GM19455 (cell line): ENCODE results near the gene ADAM10.
"Not testable (repeated sequence)": the region's sequence is repeated elsewhere in the genome, so short reads cannot be mapped to it uniquely, and the experiment has no call there.

ENCODE experiments used
- ATAC-seq: cut with Tn5 transposase; IDR thresholded peaks from one replicate; pipeline ENCODE4 v1.9.1; 2021; ENCODE audit not compliant: unreplicated experiment

The ADAM10 gene, protein sequence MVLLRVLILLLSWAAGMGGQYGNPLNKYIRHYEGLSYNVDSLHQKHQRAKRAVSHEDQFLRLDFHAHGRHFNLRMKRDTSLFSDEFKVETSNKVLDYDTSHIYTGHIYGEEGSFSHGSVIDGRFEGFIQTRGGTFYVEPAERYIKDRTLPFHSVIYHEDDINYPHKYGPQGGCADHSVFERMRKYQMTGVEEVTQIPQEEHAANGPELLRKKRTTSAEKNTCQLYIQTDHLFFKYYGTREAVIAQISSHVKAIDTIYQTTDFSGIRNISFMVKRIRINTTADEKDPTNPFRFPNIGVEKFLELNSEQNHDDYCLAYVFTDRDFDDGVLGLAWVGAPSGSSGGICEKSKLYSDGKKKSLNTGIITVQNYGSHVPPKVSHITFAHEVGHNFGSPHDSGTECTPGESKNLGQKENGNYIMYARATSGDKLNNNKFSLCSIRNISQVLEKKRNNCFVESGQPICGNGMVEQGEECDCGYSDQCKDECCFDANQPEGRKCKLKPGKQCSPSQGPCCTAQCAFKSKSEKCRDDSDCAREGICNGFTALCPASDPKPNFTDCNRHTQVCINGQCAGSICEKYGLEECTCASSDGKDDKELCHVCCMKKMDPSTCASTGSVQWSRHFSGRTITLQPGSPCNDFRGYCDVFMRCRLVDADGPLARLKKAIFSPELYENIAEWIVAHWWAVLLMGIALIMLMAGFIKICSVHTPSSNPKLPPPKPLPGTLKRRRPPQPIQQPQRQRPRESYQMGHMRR

GRCh38 chr15:58749532-58750337, at the start of gene ADAM10:
Gene ADAM10 (minus strand): TSS chr15:58749707. CDS start chr15:58749534, 173 bp downstream.
- ATAC-seq: peak; percentile 84

GRCh38 chr15:58797505-58797904, 48.0 kb upstream of the ADAM10 start:
- ATAC-seq: no peak

DNA sequence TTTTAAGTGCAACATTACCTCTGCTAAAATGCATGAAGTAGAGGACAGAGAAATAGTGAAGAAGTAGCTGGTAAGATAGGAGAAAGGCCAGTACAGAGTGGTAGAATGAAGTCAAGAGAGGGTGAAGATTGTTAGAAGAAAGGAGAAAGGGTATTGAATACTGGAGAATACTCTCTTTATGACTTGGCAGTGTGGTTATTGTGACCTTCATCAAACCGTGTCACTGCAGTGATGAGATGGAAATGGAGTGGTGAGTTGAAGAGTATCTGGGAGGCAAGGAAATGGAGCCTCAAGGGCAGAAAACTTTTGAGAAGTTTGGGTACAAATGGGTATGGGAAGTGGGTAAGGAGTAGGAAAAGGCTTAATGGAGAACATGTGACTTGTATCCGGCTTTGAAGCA, 46.3 kb upstream of the ADAM10 start:
- ATAC-seq: no peak

DNA sequence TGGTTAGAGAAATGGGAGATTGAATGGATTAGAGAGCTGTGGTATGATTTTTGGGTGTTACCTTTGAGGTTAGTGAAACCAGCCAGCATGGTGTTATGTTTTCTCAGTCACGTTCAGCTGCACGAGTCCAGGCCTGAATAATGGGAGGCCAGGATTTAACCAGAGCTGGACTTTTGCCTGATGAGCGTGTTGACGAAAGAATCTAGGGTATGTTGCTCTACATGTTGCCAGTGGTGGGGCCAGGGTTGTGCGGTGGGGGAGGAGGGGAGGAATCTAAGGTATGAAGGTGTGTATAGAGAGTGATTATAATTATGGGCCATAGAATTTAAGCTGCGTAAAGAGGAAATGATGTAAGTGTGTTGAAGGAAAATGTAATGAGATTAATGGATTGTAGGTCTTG, 44.4 kb upstream of the ADAM10 start:
- no peak for ATAC-seq

- ATAC-seq: no peak
Measured at GRCh38 chr15:58788056-58788710, 38.7 kb upstream of the ADAM10 start.

DNA sequence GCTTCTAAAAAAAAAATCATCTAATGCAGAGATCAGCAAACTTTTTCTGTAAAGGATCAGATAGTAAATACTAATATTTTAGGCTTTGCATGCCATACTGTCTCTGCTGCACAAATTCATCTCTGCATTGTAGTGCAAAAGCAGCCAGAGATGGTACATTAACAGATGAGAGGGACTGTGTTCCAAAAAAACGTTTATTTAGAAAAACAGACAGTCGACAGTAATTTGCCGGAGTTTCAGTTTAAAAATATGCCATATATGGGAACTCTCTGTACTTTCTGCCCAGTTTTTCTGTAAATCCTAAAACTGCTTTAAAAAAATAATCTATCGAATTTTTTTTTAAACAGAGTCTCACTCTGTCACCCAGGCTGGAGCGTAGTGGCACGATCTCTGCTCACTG, 35.8 kb upstream of the ADAM10 start:
- ATAC-seq: no peak

DNA sequence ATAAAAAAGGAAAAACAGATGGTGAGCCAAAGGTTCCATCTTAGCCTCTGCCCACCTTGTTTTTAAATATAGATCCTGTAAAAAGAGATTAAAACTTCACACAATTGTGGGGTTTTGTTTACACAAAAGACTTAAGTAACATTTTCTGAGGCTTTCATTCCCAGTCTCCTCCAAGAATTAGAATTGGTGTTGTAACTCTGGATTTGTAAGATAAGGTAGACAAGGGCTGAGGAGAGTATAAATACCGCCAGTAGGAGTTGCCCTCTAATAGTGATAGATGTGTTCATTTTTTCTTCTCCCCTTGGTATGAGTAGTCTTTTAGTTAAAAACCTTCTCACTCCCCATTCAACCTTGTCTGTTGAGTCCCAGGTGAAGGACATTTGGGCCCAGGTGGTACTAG, 30.0 kb upstream of the ADAM10 start:
- no peak for ATAC-seq

DNA sequence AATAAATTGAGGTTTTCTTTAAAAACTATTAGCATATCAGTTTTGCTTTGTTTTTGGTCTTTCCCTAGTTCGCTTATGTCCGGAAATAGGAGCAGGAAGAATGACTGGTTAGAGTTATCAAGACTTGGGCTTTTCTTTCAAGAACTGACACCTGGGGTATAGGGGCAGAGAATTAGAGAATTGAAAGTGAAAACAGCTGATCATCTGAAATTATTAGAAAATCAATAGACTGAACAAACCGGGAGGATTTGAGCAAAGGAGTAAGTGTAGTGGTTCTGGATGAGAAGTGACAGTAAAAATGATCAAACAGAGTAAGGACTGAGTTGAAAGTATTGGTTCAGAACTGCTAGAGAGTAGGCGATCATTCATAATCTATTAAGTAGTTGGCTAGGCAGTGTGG, 27.6 kb upstream of the ADAM10 start:
- no peak for ATAC-seq

DNA sequence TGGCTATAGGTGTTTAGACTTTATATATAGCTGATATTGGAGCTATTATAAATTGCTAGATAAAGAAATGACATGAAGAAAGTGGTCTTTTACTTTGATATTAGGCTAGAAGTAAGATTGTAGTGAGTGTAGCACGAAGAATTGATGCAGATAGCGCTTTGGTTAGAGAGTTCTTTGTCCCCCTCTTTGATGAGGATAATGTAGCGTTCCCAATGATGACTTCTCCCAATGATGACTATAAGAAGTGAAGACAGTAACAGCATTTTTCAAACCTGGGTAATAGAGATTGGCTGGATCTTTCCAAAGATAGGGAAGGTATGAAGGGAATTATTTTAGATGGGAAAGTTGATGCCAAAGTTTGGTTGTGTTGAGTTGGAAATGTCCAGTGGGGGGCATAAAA, 25.9 kb upstream of the ADAM10 start:
- ATAC-seq: no peak

DNA sequence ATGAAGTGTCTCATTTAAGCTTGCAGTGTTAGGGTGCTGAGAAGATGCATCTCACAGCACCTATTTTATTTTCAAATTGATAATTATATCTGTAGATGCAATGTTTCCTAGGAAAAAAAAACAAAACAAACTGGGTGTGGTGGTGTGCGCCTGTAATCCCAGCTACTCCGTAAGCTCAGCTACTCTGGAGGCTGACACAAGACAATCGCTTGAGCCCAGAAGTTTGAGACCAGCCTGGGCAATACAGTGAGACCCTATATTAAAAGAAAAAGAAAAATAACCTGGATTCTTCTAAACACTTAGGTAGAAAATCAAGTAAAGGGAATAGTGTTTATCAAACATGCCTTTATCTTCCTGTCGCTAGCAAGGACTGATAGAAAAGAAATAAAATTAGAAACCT, 23.5 kb upstream of the ADAM10 start:
- no peak for ATAC-seq

DNA sequence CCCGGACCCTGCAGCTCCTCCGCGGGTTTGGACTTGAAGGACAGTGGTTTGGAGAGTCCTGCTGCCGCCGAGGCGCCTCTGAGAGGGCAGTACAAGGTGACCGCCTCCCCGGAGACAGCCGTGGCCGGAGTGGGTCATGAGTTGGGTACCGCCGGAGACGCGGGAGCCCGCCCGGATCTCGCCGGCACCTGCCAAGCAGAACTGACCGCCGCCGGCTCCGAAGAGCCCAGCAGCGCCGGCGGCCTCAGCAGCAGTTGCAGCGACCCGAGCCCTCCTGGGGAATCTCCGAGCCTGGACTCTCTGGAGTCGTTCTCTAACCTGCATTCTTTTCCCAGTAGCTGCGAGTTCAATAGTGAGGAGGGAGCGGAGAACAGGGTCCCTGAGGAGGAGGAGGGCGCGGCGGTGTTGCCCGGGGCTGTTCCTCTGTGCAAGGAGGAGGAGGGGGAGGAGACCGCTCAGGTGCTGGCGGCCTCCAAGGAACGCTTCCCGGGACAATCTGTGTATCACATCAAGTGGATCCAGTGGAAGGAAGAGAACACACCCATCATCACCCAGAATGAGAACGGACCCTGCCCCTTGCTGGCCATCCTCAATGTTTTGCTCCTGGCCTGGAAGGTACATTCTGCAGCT, 22.2 kb upstream of the ADAM10 start:
- ATAC-seq: peak; percentile 15

- ATAC-seq: peak; percentile 87
Measured at GRCh38 chr15:58770857-58771620, 21.5 kb upstream of the ADAM10 start, which contains the start of gene MINDY2. Gene MINDY2 (plus strand): TSS chr15:58771302. CDS start chr15:58771396, 94 bp downstream.

DNA sequence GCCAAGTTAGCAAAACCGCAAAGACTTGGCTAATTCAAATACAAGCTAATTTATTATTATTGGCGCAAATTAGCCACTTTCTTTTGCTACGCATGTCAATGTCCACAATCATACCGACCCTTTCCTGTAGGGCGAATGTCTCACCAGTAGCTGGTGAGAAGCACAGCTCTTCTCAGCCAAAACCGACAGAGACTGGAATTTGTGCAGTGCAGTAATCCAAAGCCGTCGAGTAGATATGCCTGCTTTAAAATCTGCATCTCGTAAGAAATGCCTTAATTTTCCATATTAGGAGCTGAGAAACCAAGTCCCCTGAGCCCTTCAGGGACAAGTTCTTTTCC, 21.0 kb upstream of the ADAM10 start:
- no peak for ATAC-seq

DNA sequence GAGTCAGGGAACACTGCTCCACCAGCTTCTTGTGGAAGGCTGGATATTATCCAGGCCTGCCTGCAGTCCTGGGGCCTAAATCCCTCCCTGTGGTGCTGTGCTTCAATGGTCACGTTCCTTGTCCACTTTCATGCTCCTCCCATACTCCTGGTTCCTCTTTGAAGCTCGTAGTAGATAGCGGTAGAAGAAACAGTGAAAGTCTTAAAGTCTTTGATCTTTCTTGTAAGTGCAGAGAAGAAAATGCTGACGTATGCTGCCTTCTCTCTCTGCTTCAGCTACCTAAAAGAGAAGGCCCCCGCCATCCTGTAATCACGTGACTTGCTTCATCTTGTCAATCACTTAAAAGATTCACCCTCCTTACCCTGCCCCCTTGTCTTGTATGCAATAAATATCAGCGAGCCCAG, 19.1 kb upstream of the ADAM10 start:
- not testable (repeated sequence) for ATAC-seq

- no peak for ATAC-seq
Measured at GRCh38 chr15:58766290-58766689, 16.8 kb upstream of the ADAM10 start.

DNA sequence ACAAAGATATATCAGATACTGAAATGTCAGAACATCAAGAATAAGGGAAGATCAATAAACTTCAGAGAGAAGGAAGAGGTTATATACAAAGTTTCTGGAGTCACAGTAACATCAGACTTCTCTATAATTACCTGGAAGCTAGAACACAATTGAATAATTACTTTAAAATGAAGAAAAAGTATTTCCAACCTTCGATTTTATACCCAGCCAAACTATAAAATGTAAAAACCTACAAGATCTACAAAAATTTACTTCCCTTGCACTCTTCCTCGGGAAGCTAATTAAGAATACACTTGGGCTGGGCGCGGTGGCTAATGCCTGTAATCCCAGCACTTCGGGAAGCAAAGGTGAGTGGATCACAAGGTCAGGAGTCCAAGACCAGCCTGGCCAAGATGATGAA, 15.0 kb upstream of the ADAM10 start:
- no peak for ATAC-seq

GRCh38 chr15:58762731-58763130, 13.2 kb upstream of the ADAM10 start:
- ATAC-seq: no peak

DNA sequence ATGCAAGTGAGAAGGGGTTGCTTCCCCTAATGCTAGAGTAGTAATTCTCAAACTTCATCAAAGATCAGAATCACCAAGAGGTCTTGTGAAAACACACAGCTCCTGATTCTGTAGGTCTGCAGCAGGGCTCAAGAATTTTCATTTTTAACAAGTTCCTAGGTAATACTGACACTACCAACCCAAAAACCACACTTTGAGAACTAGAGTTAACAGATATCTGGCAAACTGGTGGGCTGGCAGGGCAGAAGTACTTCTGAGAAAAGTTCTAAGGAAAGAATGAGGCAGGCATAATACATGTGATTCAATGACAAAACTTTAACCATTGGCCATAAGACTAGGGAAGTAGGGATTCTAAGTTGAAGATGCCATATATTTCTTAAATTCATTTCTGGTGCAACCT, 12.8 kb upstream of the ADAM10 start:
- no peak for ATAC-seq

- ATAC-seq: no peak
Measured at GRCh38 chr15:58761010-58761388, 11.5 kb upstream of the ADAM10 start.
